ENCODE measurements around the gene CDK16. TPM values are rescaled to one million over a fixed set of nuclear protein-coding genes. Genes with fewer than 3 reads are reported as not detected.

The CDK16 gene
- total and polyA plus RNA-seq, 9 of the 15 experiments (the other 6 are each of a cell fraction or from before 2014, with no cell fraction given): 3.9 to 104 (median 57.5) TPM

- TF ChIP-seq PRDM10 (IDR thresholded peaks at IDR 0.05; ENCODE audit: partially characterized antibody) (peak; percentile 100), ZNF586 (CRISPR knock-in tag; conservative IDR thresholded peaks at IDR 0.05) (no peak), CREB3L1 (IDR thresholded peaks at IDR 0.05; ENCODE audit: borderline replicate concordance, low read depth) (no peak), ZNF140 (CRISPR knock-in tag; IDR thresholded peaks at IDR 0.05) (no peak), ZNF830 (CRISPR knock-in tag; IDR thresholded peaks at IDR 0.05) (no peak), SIN3B (IDR thresholded peaks at IDR 0.05; ENCODE audit: low read depth) (peak; percentile 2; the same call in 1 of the 2 replicates), LCOR (CRISPR knock-in tag; IDR thresholded peaks at IDR 0.05) (no peak), ETS1 (conservative IDR thresholded peaks at IDR 0.05; ENCODE audit: control insufficient read depth, low read depth, low read length) (0 out of 2 replicates have a peak, but pooled peaks have one; percentile 53), SP1 (CRISPR knock-in tag; IDR thresholded peaks at IDR 0.05) (peak; percentile 68), ELK1 (CRISPR knock-in tag; IDR thresholded peaks at IDR 0.05) (no peak), ZNF696 (CRISPR knock-in tag; conservative IDR thresholded peaks at IDR 0.05) (no peak), CBFB (CRISPR knock-in tag; IDR thresholded peaks at IDR 0.05) (no peak), AFF1 (IDR thresholded peaks at IDR 0.05; ENCODE audit: low read depth in 1 of 2, partially characterized antibody in 2 of 2) (peak in 1 of 2 experiments; percentile 35)
These were observed at the start of gene CDK16 (continued) for GRCh38 chrX:47218280-47218919.
